Subcutaneous adipose tissue (tissue), 4 donors: ENCODE measurements around the gene C5AR2. TPM values are rescaled to one million over a fixed set of nuclear protein-coding genes. Genes with fewer than 3 reads are reported as not detected.

Experiments used
- total RNA-seq, 4 donors: library from RNA; depleted of rRNA; stranded (reverse); fragments of >200 nt; gene quantifications; one replicate each; pipeline ENCODE4 v1.1.0, GENCODE V29; 2016
- TF ChIP-seq, protein P1 (sequence below): fragments of 450-650 bp; IDR thresholded peaks from one replicate; pipeline ENCODE4 v1.5.1; 2016; ENCODE audit warnings: low read depth, mild to moderate bottlenecking, control low read depth, antibody characterized with exemption, moderate library complexity

C5AR2 gene
- total RNA-seq, 4 donors from 2014 or later, result 1.3 to 27.9 (median 8.4) TPM

DNA sequence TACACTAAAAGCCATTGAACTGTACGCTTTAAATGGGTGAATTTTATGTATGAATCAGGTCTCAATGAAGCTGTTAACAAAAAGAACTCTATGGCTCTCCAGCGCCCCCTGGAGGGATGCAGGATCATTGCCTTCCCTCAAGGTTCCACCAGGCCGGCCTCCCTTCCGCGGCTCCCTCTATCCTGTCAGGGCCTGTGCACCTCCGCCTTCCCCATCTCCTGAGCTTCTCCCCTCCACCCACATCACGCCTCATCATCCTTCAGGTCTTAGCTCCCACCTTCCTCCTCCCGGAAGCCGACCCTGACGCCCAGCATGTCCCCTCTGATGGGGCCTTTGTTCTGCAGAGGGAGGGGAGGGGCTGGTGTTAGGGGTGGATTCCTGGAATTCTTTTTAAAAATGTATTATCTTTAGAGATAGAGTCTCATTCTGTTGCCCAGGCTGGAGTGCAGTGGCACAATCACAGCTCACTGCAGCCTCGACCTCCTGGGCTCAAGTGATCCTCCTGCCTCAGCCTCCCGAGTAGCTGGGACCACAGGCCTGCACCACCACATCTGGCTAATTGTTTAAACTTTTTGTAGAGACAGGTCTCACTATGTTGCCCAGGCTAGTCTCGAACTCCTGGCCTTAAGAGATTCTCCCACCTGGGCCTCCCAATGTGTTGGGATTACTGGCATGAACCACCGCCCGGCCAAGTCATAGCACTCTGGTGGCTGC, 59.7 kb downstream of the C5AR2 start:
- TF ChIP-seq, protein P1, sequence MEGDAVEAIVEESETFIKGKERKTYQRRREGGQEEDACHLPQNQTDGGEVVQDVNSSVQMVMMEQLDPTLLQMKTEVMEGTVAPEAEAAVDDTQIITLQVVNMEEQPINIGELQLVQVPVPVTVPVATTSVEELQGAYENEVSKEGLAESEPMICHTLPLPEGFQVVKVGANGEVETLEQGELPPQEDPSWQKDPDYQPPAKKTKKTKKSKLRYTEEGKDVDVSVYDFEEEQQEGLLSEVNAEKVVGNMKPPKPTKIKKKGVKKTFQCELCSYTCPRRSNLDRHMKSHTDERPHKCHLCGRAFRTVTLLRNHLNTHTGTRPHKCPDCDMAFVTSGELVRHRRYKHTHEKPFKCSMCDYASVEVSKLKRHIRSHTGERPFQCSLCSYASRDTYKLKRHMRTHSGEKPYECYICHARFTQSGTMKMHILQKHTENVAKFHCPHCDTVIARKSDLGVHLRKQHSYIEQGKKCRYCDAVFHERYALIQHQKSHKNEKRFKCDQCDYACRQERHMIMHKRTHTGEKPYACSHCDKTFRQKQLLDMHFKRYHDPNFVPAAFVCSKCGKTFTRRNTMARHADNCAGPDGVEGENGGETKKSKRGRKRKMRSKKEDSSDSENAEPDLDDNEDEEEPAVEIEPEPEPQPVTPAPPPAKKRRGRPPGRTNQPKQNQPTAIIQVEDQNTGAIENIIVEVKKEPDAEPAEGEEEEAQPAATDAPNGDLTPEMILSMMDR, result no peak

Other genes starting within 250 kb of the C5AR2 start
- 10 to 100 TPM; 11.9 to 26.9 (median 17.5) TPM for gene ZC3H4, start 218.4 kb upstream of the C5AR2 start, total RNA-seq
- gene SAE1, start 201.3 kb upstream of the C5AR2 start, total RNA-seq, result 10 to 100 TPM; 43.9 to 56.7 (median 51.4) TPM
- gene BBC3, start 101.0 kb upstream of the C5AR2 start, total RNA-seq, result 1 to 10 TPM in 3 of 4 donors, not detected in 1; 2.8 to 6.1 (median 4.0) TPM
- 10 to 100 TPM in 2 of 4 donors, 1 to 10 TPM in 2; 6.4 to 23.2 (median 11.4) TPM for gene CCDC9, start 75.7 kb upstream of the C5AR2 start, total RNA-seq
- gene INAFM1, start 57.3 kb upstream of the C5AR2 start, total RNA-seq, result 1 to 10 TPM; 1.6 to 8.4 (median 5.8) TPM
- gene C5AR1, start 22.3 kb upstream of the C5AR2 start, total RNA-seq, result 10 to 100 TPM in 3 of 4 donors, 1 to 10 TPM in 1; 8.5 to 90.8 (median 22.0) TPM
- 1 to 10 TPM; 7.3 to 8.2 (median 8.1) TPM for gene DHX34, start 17.1 kb downstream of the C5AR2 start, total RNA-seq
- gene MEIS3, start 87.4 kb downstream of the C5AR2 start, total RNA-seq, result 10 to 100 TPM in 1 of 4 donors, 1 to 10 TPM in 3; 3.8 to 10.5 (median 6.0) TPM
- gene SLC8A2, start 139.7 kb downstream of the C5AR2 start, total RNA-seq, result 1 to 10 TPM in 1 of 4 donors, under 1 TPM in 2, not detected in 1; 0.17 to 4.3 (median 0.22) TPM
- gene KPTN, start 152.0 kb downstream of the C5AR2 start, total RNA-seq, result 1 to 10 TPM; 3.9 to 7.2 (median 4.1) TPM
- 100 to 1,000 TPM in 1 of 4 donors, 10 to 100 TPM in 3; 73.5 to 179 (median 90.9) TPM for gene NAPA, start 182.9 kb downstream of the C5AR2 start, total RNA-seq
- gene ZNF541, start 241.0 kb downstream of the C5AR2 start, total RNA-seq, result 1 to 10 TPM in 1 of 4 donors, under 1 TPM in 1, not detected in 2; 0.44 to 2.3 TPM